C4-2B (cell line): ENCODE results near the gene UAP1L1.
A peak's percentile ranks its signal among the peaks of the same experiment; 100 is the strongest.

Experiments used
- H3K27ac ChIP-seq: fragments of 450-650 bp; 2 replicates; pipeline ENCODE4 v1.5.1; 2017
- ZFX ChIP-seq: fragments of 450-650 bp; IDR thresholded peaks from 2 replicates; pipeline ENCODE4 v1.6.1; 2017
- TF ChIP-seq, protein P1 (sequence below): fragments of 450-650 bp; conservative IDR thresholded peaks from 2 replicates; pipeline ENCODE4 v1.5.1; 2017; ENCODE audit warnings: mild to moderate bottlenecking

The UAP1L1 gene

DNA sequence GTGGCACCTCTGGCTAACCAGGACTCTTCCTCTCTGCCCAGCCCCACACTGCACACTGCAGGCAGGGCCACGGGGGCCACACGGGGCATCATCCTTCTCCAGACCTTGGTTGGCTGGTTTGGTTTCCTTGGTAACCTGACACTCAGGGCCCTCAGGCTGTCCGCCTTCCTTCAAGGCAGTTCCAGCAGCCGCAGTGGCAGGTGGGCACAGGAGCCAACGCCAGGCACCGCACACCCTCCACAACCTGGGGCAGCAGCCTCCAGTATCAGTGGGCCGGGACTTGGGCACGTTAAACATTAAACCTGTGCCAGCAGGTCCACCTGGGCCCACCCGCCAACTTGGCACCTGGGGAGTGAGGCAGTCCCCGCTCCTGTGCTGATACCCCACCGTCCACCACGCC lies 33.3 kb upstream of the UAP1L1 start:
- TF ChIP-seq, protein P1, sequence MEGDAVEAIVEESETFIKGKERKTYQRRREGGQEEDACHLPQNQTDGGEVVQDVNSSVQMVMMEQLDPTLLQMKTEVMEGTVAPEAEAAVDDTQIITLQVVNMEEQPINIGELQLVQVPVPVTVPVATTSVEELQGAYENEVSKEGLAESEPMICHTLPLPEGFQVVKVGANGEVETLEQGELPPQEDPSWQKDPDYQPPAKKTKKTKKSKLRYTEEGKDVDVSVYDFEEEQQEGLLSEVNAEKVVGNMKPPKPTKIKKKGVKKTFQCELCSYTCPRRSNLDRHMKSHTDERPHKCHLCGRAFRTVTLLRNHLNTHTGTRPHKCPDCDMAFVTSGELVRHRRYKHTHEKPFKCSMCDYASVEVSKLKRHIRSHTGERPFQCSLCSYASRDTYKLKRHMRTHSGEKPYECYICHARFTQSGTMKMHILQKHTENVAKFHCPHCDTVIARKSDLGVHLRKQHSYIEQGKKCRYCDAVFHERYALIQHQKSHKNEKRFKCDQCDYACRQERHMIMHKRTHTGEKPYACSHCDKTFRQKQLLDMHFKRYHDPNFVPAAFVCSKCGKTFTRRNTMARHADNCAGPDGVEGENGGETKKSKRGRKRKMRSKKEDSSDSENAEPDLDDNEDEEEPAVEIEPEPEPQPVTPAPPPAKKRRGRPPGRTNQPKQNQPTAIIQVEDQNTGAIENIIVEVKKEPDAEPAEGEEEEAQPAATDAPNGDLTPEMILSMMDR = no peak
- no peak for TF ChIP-seq ZFX
- H3K27ac ChIP-seq = peak overlapping the region; percentile 94

DNA sequence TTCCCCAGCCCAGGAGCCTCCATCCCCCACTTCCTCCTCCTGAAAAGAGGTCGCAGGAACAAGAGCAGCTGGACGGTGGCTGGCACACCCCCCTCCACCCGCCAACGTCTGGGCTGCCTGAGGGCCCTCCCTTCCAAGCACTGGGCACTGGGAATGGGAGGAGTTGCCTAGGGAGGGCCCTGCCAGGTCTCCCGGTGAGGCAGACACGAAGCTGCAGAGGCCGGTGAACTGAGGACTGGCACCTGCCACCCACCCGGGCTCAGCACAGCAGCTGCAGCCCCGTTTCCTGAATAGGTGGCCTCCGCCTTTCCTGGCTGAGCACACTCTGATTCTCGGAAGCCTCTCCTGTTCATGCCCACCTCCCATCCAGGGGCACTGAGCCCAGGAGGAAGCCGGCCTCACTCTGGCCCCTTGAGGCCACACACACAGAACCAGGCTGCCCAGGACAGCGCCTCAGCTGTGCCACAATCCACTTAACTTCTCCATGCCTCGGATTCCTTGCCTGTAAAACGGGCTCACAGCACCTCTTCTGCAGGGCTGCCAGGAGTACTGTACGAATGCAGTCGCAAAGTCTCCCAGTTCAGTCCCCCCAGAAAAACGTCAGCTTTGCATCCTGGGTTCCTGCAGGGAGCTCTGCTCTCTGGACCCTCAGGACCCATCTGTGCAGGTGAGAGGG lies 32.7 kb upstream of the UAP1L1 start:
- TF ChIP-seq, protein P1 = no peak
- TF ChIP-seq ZFX = no peak
- peak overlapping the region; percentile 94 for H3K27ac ChIP-seq

DNA sequence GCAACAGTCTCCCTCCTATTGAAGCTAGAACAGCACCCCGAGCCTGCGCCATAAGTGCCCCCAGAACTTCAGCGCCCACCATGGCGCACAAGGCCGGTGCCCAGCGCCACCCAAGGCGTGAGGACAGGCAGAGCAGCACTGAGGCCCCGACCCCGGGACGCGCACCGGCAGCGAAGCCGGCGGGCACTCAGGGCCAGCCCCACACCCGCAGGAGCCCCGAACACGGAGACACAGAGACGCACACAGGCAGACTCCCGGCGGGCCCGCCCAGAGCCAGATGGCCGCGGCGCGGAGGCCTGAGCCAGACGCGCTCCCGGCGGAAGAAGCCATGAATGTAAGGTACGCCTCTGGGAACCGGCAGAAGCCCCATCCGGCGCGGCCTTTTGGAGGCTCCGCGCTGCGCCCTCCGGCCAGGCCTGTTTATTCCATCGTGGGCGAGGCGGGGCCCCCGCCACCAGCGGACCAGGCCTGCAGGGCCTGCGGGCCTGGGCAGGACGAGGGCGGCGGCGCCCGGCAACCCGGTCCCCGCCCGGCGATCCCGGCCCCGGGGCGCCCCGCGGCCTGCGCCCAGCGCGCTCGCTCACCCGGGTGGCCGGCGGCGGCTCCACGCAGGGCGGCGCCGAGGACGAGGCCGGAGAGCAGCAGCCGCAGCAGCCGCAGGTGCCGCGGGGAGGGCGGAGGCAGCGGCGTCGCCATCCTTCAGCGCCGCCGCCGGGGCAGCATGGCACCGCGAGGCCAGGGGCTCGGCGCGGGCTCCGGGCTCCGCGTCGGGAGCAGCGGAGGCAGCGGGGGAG lies 31.8 kb upstream of the UAP1L1 start:
- peak; percentile 98 for TF ChIP-seq ZFX
- TF ChIP-seq, protein P1 = no peak
- peak overlapping the region; percentile 94 for H3K27ac ChIP-seq

DNA sequence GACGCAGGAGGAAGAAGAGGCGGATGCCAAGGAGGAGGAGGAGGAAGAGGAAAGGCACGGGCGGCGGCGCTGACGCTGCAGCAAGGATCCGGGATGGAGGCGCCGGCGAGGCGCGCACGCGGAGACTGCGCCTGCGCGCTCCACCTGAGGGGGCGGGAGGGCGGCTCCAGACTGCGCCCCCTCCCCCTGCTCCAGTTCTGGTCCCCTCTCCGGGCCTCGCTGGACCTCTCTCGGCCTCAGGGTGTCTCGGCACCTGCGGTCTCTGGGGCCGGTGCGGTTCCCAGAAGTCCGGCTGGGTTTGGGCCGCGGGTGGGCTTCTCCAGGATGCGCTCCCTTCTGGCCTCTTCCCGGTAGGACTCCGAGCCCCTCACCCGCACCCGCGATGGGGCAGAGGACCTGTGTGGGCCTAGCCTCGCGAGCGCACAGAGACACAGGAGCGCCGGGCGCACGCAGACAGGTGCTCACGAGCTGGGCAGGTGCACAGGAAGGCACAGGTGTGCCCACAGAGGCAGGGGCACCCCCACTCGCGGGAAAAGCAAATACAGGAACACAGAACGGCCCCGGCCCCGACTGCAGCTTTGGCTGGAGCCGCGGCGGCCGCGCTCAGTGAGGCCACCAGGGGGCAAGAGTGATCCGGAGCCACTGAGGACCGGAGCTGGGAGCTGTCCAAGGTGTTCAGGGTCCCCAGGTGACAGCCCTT lies 31.1 kb upstream of the UAP1L1 start, which contains the start of gene NPDC1:
NPDC1 (minus strand) TSS at position 90 of the 700 bp plus-strand sequence. CDS start 188 bp downstream, outside the sequence.
- TF ChIP-seq, protein P1 = peak; percentile 98
- TF ChIP-seq ZFX = no peak; the same call in 1 of the 2 replicates
- H3K27ac ChIP-seq = peak within 1 kb of the TSS; percentile 94

DNA sequence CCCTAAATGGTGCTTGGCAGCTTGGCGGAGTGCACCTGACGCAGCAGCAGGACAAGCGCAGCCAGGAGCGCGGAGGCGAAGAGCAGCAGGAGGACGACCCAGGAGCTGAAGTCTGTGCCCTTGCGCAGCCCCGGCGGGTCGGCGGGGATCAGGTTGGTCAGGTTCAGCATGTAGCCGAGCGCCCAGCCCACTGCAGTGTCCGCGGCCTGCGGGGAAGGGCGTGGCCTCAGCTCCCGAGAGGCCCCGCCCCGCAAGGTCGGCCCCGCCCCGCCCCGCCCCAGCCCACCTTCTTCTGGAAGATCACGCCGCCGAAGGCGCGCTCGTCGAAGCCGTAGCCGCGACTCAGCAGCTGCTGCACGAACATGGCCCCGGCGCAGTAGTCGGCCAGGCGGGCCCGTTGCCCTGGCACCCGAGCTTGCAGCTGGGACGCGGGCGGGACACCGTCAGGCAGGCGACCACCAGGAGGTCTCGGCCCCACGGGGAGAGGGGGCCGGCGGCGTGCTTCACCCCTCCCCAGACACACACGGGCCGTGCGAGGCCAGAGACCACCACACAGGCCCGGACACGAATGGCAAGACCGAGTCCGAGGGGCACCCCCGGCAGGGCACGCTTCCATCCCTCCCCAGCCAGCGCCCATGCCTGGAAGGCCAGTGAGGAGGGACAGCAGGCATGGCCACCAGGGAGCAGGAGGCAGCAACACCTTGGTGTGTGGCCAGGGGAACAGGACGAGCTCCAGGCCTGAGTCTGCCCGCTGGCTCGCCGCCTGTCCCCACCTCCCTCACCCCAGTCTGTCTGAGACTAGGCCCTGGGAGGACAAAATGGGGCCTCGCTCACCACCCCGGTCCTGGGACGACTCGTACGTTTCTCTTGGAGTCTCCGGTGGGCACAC lies 28.4 kb upstream of the UAP1L1 start:
- TF ChIP-seq, protein P1 = no peak
- TF ChIP-seq ZFX = peak; percentile 44; the same call in 1 of the 2 replicates
- H3K27ac ChIP-seq = peak overlapping the region; percentile 94

DNA sequence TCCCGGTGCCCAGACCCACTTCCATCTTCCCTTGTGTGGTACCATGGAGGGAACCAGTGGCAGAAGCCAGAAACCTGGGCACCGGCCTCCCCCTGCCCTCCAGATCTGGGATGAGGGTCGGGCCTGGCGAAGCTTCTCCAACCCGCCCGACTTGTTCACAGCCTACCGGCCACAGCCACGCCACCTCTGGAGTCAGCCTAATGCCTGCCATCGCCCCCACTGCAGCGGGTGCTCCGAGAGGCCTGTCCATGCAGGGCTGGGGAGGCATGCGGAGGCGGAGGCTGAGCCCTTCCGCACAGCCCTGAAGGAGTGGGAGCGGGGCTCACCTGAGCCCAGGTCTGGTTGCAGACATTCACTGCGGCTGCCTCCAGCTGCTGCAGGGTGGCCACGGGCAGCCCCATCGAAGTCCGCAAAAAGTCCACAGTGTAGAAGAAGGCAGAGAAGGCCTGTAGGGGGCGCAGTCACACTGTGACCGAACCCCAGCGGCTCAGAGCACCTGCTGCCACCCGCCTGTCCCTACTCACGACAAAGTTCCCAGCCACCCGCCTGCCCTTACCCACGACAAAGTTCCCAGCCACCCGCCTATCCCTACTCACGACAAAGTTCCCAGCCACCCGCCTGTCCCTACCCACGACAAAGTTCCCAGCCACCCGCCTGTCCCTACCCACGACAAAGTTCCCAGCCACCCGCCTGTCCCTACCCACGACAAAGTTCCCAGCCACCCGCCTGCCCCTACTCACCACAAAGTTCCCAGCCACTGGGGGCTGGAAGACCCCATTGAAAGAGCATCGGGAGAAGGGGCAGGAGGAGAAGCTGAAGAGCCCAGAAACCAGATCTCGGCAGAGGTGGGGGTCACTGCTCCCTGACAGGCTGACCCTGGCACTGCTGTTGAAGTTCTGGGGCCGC lies 27.5 kb upstream of the UAP1L1 start:
- H3K27ac ChIP-seq = peak overlapping the region; percentile 94
- TF ChIP-seq ZFX = no peak
- TF ChIP-seq, protein P1 = no peak; the same call in 1 of the 2 replicates
